ENCODE data around the gene INTS15. TPM values are rescaled to one million over a fixed set of nuclear protein-coding genes. Genes with fewer than 3 reads are reported as not detected.

INTS15 gene
- total and polyA plus RNA-seq, 10 of the 15 experiments (the other 5 are each of a cell fraction or from before 2014, with no cell fraction given), result 0.89 to 28.2 (median 16.8) TPM

GRCh38 chr7:6551016-6551511 is 38.8 kb upstream of the INTS15 start, which contains the start of gene GRID2IP:
GRID2IP (minus strand) TSS chr7:6551461; CDS start chr7:6551436, 25 bp downstream.
- no peak for FAIRE-seq
- ChIA-PET CTCF (no interaction called here), RAD21 (ENCODE audit: unreplicated experiment) (no interaction called here), SMC1A (ENCODE audit: uncharacterized antibody, unreplicated experiment) (no interaction called here), POLR2A (no interaction called here)
- Histone ChIP-seq H3K36me3 (ENCODE audit: control insufficient read depth in 2 of 2, insufficient read depth in 2 of 2, low read length in 1 of 2) (no peaks in the 10 kb centered on the region), H4K20me1 (ENCODE audit: control insufficient read depth, insufficient read depth) (no peaks in the 10 kb centered on the region), H3K9ac (ENCODE audit: control insufficient read depth, insufficient read depth, low read length) (no peak within 1 kb of the TSS), H3K9me3 (replicated peaks; ENCODE audit: control insufficient read depth, insufficient read depth, low read length) (no peaks in the 10 kb centered on the region), H3K27ac (ENCODE audit: control insufficient read depth, insufficient read depth) (no peak within 1 kb of the TSS), H3K4me3 (no peak within 1 kb of the TSS), H3K4me1 (ENCODE audit: control insufficient read depth, insufficient read depth, low read length) (peaks cover under 1% of the 10 kb centered on the region; the same call in 1 of the 2 replicates), H2AFZ (ENCODE audit: control insufficient read depth, low read depth, low read length) (no peak within 1 kb of the TSS), H3K4me2 (ENCODE audit: control insufficient read depth, insufficient read depth) (no peak within 1 kb of the TSS), H3K27me3 (replicated peaks in 1 of 2; ENCODE audit: control insufficient read depth in 2 of 2, insufficient read depth in 2 of 2, low read length in 1 of 2) (no peaks in the 10 kb centered on the region), H3K79me2 (ENCODE audit: control insufficient read depth, insufficient read depth, low read length) (no peaks in the 10 kb centered on the region)
- 79% methylated on average over 34 of the region's 46 CpGs for WGBS (ENCODE audit: insufficient coverage, insufficient replicate concordance, low lambda C conversion rate, missing lambda C conversion rate)
- intact Hi-C loops (cut with micrococcal nuclease; ENCODE audit: unreplicated experiment), result no loop called here
- in situ Hi-C loops (cut with MboI), result no loop called here
- no TSS peak for BruUV-seq (replicated peaks)
- no peak for TF ChIP-seq HDGF (IDR thresholded peaks at IDR 0.05)
- no peak for TF ChIP-seq HCFC1 (IDR thresholded peaks at IDR 0.05; ENCODE audit: low read length)
- TF ChIP-seq MTA3 (IDR thresholded peaks at IDR 0.05; ENCODE audit: borderline replicate concordance, low read length), result no peak
- TF ChIP-seq POU2F2 (IDR thresholded peaks at IDR 0.05; ENCODE audit: borderline replicate concordance, low read depth, low read length), result no peak
- no peak for TF ChIP-seq POLR2AphosphoS2 (IDR thresholded peaks at IDR 0.05; ENCODE audit: low read depth, low read length)
- ATAC-seq, result no peak
- DNase-seq (ENCODE audit: low read depth, low spot score), result no peak

- POLR2A ChIA-PET, result no interaction called here
- no peak for DNase-seq (ENCODE audit: low read depth, low spot score)
- Histone ChIP-seq H2AFZ (ENCODE audit: control insufficient read depth, low read depth, low read length) (no peak overlapping the region), H3K9ac (ENCODE audit: control insufficient read depth, insufficient read depth, low read length) (no peak overlapping the region), H3K27me3 (replicated peaks in 1 of 2; ENCODE audit: control insufficient read depth in 2 of 2, insufficient read depth in 2 of 2, low read length in 1 of 2) (no peaks in the 10 kb centered on the region), H3K4me3 (no peak overlapping the region), H3K79me2 (ENCODE audit: control insufficient read depth, insufficient read depth, low read length) (no peaks in the 10 kb centered on the region), H3K36me3 (ENCODE audit: control insufficient read depth in 2 of 2, insufficient read depth in 2 of 2, low read length in 1 of 2) (no peaks in the 10 kb centered on the region), H3K27ac (ENCODE audit: control insufficient read depth, insufficient read depth) (no peak overlapping the region), H3K9me3 (replicated peaks; ENCODE audit: control insufficient read depth, insufficient read depth, low read length) (no peaks in the 10 kb centered on the region), H3K4me1 (ENCODE audit: control insufficient read depth, insufficient read depth, low read length) (no peaks in the 10 kb centered on the region), H4K20me1 (ENCODE audit: control insufficient read depth, insufficient read depth) (no peaks in the 10 kb centered on the region), H3K4me2 (ENCODE audit: control insufficient read depth, insufficient read depth) (no peak overlapping the region)
- WGBS (ENCODE audit: insufficient coverage, insufficient replicate concordance, low lambda C conversion rate, missing lambda C conversion rate), result 68% methylated on average over 7 of the region's 7 CpGs
- in situ Hi-C loops (cut with MboI) (no loop called here), intact Hi-C loops (cut with micrococcal nuclease; ENCODE audit: unreplicated experiment) (no loop called here)
- SMC1A ChIA-PET (ENCODE audit: uncharacterized antibody, unreplicated experiment), result no interaction called here
- BruUV-seq (replicated peaks), result no TSS peak
- RAD21 ChIA-PET (ENCODE audit: unreplicated experiment), result no interaction called here
- CTCF ChIA-PET, result no interaction called here
- no peak for FAIRE-seq
- ATAC-seq, result peak; percentile 34
- TF ChIP-seq CEBPB (IDR thresholded peaks at IDR 0.05; ENCODE audit: borderline replicate concordance in 1 of 2, low read depth in 2 of 2, low read length in 2 of 2) (no peak), SREBF1 (IDR thresholded peaks at IDR 0.05; ENCODE audit: low read length) (no peak), IKZF1 (conservative IDR thresholded peaks at IDR 0.05) (no peak), RB1 (IDR thresholded peaks at IDR 0.05; ENCODE audit: borderline replicate concordance) (no peak)
- TF ChIP-seq, protein P1, sequence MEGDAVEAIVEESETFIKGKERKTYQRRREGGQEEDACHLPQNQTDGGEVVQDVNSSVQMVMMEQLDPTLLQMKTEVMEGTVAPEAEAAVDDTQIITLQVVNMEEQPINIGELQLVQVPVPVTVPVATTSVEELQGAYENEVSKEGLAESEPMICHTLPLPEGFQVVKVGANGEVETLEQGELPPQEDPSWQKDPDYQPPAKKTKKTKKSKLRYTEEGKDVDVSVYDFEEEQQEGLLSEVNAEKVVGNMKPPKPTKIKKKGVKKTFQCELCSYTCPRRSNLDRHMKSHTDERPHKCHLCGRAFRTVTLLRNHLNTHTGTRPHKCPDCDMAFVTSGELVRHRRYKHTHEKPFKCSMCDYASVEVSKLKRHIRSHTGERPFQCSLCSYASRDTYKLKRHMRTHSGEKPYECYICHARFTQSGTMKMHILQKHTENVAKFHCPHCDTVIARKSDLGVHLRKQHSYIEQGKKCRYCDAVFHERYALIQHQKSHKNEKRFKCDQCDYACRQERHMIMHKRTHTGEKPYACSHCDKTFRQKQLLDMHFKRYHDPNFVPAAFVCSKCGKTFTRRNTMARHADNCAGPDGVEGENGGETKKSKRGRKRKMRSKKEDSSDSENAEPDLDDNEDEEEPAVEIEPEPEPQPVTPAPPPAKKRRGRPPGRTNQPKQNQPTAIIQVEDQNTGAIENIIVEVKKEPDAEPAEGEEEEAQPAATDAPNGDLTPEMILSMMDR (IDR thresholded peaks at IDR 0.05 in 2 of 3, conservative IDR thresholded peaks at IDR 0.05 in 1 of 3; ENCODE audit: control insufficient read depth in 2 of 3, extremely low read depth in 1 of 3, insufficient read depth in 1 of 3, low read depth in 3 of 3, low read length in 3 of 3), result peak in 1 of 3 experiments; percentile 13; a peak in 1 of 6 replicates
- TF ChIP-seq, protein P2, sequence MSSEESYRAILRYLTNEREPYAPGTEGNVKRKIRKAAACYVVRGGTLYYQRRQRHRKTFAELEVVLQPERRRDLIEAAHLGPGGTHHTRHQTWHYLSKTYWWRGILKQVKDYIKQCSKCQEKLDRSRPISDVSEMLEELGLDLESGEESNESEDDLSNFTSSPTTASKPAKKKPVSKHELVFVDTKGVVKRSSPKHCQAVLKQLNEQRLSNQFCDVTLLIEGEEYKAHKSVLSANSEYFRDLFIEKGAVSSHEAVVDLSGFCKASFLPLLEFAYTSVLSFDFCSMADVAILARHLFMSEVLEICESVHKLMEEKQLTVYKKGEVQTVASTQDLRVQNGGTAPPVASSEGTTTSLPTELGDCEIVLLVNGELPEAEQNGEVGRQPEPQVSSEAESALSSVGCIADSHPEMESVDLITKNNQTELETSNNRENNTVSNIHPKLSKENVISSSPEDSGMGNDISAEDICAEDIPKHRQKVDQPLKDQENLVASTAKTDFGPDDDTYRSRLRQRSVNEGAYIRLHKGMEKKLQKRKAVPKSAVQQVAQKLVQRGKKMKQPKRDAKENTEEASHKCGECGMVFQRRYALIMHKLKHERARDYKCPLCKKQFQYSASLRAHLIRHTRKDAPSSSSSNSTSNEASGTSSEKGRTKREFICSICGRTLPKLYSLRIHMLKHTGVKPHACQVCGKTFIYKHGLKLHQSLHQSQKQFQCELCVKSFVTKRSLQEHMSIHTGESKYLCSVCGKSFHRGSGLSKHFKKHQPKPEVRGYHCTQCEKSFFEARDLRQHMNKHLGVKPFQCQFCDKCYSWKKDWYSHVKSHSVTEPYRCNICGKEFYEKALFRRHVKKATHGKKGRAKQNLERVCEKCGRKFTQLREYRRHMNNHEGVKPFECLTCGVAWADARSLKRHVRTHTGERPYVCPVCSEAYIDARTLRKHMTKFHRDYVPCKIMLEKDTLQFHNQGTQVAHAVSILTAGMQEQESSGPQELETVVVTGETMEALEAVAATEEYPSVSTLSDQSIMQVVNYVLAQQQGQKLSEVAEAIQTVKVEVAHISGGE (CRISPR knock-in tag; IDR thresholded peaks at IDR 0.05), result no peak
These were observed 36.3 kb upstream of the INTS15 start for GRCh38 chr7:6553448-6554044.
